Esophagus muscularis mucosa (tissue), 4 donors: ENCODE data around the gene BHMT2.

ENCODE experiments used
- EP300 ChIP-seq: sonication (generic); formaldehyde crosslinking; IDR thresholded peaks from one replicate; pipeline ENCODE4 v1.6.1; 2017; ENCODE audit warnings: antibody characterized with exemption
- POLR2A ChIP-seq: fragments of 450-650 bp; IDR thresholded peaks from one replicate; pipeline ENCODE4 v1.6.1; 2017; ENCODE audit warnings: antibody characterized with exemption, moderate library complexity, mild to moderate bottlenecking, low read depth
- POLR2AphosphoS5 ChIP-seq, 2 donors: sonication (generic); formaldehyde crosslinking; IDR thresholded peaks; one replicate each; pipeline ENCODE4 v1.6.1; 2017; ENCODE audit warnings: antibody characterized with exemption in 2 of 2
- TF ChIP-seq, protein P1 (sequence below), 3 experiments: fragments of 200-600 bp in 2 of 3; fragments of 450-650 bp in 1 of 3; sonication (generic) in 2 of 3; IDR thresholded peaks; one replicate each; pipeline ENCODE4 v1.5.1; 2017 to 2019; ENCODE audit warnings: antibody characterized with exemption in 3 of 3, mild to moderate bottlenecking in 2 of 3, moderate library complexity in 1 of 3

DNA sequence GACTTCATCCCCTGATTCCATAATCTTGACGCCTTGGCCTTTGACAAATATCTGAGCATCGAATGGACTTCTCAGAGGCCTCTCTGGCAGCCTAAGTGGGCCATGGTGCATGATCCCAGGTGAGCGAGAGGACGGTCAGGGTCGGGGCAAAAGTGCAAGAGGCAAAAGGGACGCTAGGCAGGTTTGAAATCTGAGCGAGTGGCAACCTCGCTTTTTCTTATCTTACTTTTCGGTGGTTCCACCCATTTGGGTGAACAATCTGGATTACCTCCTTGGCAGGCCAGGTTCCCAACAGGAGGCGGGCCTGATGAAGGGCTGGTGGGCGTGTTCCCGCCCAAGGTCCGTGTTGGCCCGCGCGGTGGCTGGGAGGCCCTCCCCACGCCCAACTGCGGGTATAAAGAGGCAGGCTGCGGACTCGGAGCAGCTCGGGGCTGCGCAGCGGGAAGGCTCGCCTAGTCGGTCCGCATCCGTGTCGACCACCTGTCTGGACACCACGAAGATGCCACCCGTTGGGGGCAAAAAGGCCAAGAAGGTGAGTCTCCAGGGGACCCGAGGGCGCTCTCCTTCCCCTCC is 41.9 kb downstream of the BHMT2 start, which contains the start of gene BHMT:
- TF ChIP-seq, protein P1, sequence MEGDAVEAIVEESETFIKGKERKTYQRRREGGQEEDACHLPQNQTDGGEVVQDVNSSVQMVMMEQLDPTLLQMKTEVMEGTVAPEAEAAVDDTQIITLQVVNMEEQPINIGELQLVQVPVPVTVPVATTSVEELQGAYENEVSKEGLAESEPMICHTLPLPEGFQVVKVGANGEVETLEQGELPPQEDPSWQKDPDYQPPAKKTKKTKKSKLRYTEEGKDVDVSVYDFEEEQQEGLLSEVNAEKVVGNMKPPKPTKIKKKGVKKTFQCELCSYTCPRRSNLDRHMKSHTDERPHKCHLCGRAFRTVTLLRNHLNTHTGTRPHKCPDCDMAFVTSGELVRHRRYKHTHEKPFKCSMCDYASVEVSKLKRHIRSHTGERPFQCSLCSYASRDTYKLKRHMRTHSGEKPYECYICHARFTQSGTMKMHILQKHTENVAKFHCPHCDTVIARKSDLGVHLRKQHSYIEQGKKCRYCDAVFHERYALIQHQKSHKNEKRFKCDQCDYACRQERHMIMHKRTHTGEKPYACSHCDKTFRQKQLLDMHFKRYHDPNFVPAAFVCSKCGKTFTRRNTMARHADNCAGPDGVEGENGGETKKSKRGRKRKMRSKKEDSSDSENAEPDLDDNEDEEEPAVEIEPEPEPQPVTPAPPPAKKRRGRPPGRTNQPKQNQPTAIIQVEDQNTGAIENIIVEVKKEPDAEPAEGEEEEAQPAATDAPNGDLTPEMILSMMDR (IDR thresholded peaks at IDR 0.05): no peak
- TF ChIP-seq POLR2A (no peak), POLR2AphosphoS5 (IDR thresholded peaks at IDR 0.05) (no peak), EP300 (no peak)
